Right lobe of liver (tissue), 6 donors: ENCODE measurements around the gene TLE3. TPM values are rescaled to one million over a fixed set of nuclear protein-coding genes. Genes with fewer than 3 reads are reported as not detected.

Experiments
- ATAC-seq, 4 donors: fragments of 200-7000 bp; cut with Tn5 transposase; one replicate each; pipeline ENCODE4 v1.9.1; 2020; ENCODE audit warnings: mild to moderate bottlenecking in 4 of 4, moderate library complexity in 4 of 4
- DNase-seq, 3 donors: peaks; one replicate each; pipeline ENCODE4 v3.0.0-alpha.2; 2020
- H3K27ac ChIP-seq, 3 donors: fragments of 200-600 bp; one replicate each; pipeline ENCODE4 v1.8.0; 2022
- H3K27me3 ChIP-seq, 2 donors: fragments of 200-600 bp; one replicate each; pipeline ENCODE4 v1.8.0; 2022
- H3K36me3 ChIP-seq, 4 donors: fragments of 200-600 bp; sonication (generic) in 1 of 4; one replicate each; pipeline versions ENCODE4 v1.5.1 to v1.8.0; 2017 to 2022; ENCODE audit warnings: control low read depth in 1 of 4
- H3K4me1 ChIP-seq, 4 donors: fragments of 200-600 bp; sonication (generic) in 1 of 4; one replicate each; pipeline versions ENCODE4 v1.5.1 to v1.8.0; 2017 to 2022; ENCODE audit warnings: control low read depth in 1 of 4
- H3K4me3 ChIP-seq, 3 donors: fragments of 200-600 bp; one replicate each; pipeline ENCODE4 v1.8.0; 2022
- H3K9me3 ChIP-seq, 4 donors: fragments of 200-600 bp; sonication (generic) in 1 of 4; one replicate each; pipeline versions ENCODE4 v1.5.1 to v1.8.0; 2017 to 2022; ENCODE audit warnings: control low read depth in 1 of 4
- POLR2A ChIP-seq: fragments of 450-650 bp; IDR thresholded peaks from one replicate; pipeline ENCODE4 v1.6.1; 2017; ENCODE audit warnings: antibody characterized with exemption, mild to moderate bottlenecking
- WGBS: methylation state at CpG from one replicate; pipeline ENCODE4 v1.1.6; 2018; ENCODE audit warnings: low coverage, low lambda C conversion rate; ENCODE audit not compliant: insufficient coverage; ENCODE audit errors: missing lambda C conversion rate; 5-methylcytosine and 5-hydroxymethylcytosine counted together
- intact Hi-C, 2 donors: fragments of 100-400 bp; cut with DNase I; formaldehyde crosslinking; loops; one replicate each; pipeline versions ENCODE4 v1.11.2 to v1.14.1; 2022
- total RNA-seq, 6 experiments: library from RNA; depleted of rRNA in 2 of 6; stranded (reverse); fragments of >200 nt in 2 of 6; fragmentation: NEBNext Ultra II Directional in 3 of 6; extraction: Animal tissue kit (Norgen Biotek cat#: 25700) in 3 of 6; gene quantifications; one replicate each; pipeline versions ENCODE4 v1.1.0 to v1.2.4, GENCODE V29; 2016 to 2023
- TF ChIP-seq, protein P1 (sequence below), 4 donors: fragments of 200-600 bp in 3 of 4; fragments of 450-650 bp in 1 of 4; IDR thresholded peaks; one replicate each; pipeline versions ENCODE4 v1.5.1 to v1.8.0; 2016 to 2022; ENCODE audit warnings: antibody characterized with exemption in 4 of 4, mild to moderate bottlenecking in 2 of 4
- donor health status: DM: no; HTN: yes; CAD: no.
- donor health status: DM: no; HTN: no; CAD: no.
- donor health status: DM: no; HTN: no; CAD: no.
- donor health status: DM: no; HTN: yes; CAD: no.
- donor health status: DM: no; HTN: yes; CAD: no.

The TLE3 gene
- total RNA-seq, 6 experiments from 2014 or later = 8.9 to 38.2 (median 21.2) TPM

DNA sequence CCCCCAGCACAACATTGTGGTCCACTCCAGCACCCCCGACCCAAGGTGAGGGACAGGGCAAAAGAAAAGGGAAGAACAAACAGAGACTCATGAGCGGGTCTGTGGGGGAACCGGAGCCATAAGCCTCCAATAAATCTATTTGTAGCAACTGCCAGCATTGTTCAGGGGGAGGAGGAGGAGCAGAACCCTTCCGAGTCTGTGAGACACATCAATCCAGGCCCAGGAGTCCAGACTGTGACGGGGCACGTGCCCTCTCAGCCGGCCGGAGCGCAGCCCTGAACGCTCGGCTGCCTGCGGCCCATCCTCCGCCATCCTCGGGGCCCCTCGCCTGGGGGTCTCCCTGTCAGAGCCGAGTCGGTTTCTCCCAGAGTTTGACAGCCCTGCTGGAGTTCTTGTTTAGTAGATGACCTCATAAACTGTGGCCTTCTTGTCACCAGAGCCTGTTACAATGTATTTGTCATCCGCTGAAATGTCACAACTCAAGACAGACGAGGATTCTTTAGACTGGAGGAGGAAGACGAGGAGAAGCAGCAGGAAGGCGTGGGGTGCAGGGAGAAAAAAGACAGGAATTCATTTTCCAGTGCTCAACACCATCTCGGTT is 47.9 kb downstream of the TLE3 start:
- peak in 2 of 3 donors; percentile 4 to 37 for DNase-seq
- ATAC-seq = no peak
- intact Hi-C loops = no loop called here
- H3K27me3 ChIP-seq = no peaks in the 10 kb centered on the region
- WGBS = 83% methylated on average over 10 of the region's 22 CpGs
- no peaks in the 10 kb centered on the region for H3K4me1 ChIP-seq
- H3K27ac ChIP-seq = no peak overlapping the region
- no peak overlapping the region for H3K4me3 ChIP-seq
- no peaks in the 10 kb centered on the region for H3K9me3 ChIP-seq
- TF ChIP-seq, protein P1, sequence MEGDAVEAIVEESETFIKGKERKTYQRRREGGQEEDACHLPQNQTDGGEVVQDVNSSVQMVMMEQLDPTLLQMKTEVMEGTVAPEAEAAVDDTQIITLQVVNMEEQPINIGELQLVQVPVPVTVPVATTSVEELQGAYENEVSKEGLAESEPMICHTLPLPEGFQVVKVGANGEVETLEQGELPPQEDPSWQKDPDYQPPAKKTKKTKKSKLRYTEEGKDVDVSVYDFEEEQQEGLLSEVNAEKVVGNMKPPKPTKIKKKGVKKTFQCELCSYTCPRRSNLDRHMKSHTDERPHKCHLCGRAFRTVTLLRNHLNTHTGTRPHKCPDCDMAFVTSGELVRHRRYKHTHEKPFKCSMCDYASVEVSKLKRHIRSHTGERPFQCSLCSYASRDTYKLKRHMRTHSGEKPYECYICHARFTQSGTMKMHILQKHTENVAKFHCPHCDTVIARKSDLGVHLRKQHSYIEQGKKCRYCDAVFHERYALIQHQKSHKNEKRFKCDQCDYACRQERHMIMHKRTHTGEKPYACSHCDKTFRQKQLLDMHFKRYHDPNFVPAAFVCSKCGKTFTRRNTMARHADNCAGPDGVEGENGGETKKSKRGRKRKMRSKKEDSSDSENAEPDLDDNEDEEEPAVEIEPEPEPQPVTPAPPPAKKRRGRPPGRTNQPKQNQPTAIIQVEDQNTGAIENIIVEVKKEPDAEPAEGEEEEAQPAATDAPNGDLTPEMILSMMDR (IDR thresholded peaks at IDR 0.05) = no peak
- no peak for TF ChIP-seq POLR2A
- peaks cover 0 to 59% (median 24%) of the 10 kb centered on the region in 4 donors for H3K36me3 ChIP-seq

DNA sequence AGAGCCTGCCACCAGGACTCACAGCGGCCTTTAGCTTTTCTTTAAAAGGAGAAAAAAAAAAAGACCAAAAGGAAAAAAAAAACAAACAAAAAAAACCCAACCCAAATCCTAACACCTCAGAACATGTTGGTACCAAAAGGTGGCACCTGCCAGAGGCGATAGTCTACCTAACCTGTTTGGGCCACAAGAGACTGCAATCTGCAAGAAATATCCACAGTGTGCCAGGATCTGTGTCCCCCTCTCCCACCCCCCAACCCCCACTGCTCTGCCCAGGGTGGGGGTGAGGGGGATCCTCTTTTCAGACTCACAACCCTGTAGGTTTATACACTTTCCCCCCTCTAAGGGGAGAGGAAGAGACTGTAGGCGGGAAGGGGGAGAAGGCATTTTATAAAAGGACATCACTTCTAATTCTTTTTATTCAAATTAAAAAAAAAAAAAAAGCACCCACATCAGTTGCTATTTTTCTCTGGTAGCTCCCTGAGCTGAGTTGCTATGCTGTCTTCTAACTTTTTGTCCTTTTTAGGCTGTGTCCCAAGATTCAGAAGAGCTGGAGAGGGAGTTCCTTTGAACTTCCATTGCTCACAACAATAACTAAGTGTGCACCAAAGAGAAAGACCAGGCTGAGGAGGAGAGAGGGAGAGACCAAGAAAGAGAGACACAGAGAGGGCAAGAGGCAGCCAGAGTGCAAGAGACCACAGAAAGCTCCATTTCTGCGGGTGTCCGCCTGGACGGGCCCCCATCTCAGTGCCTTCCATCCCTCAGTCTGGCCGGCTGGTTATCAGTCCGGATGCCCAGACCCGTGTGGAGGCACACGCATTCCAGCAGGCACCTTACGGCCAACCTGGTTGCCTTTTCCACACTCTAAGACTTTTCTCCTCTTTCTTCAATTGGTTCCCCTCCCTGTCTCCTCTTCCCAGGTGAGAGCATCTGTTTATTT is 48.9 kb downstream of the TLE3 start:
- H3K27ac ChIP-seq = no peak overlapping the region
- no peaks in the 10 kb centered on the region for H3K27me3 ChIP-seq
- ATAC-seq = no peak
- peaks cover 0 to 49% (median 20%) of the 10 kb centered on the region in 4 donors for H3K36me3 ChIP-seq
- no peak overlapping the region for H3K4me3 ChIP-seq
- no peak for TF ChIP-seq POLR2A
- TF ChIP-seq, protein P1 (IDR thresholded peaks at IDR 0.05) = no peak
- no peak for DNase-seq
- 72% methylated on average over 2 of the region's 11 CpGs for WGBS
- H3K4me1 ChIP-seq = no peaks in the 10 kb centered on the region
- no peaks in the 10 kb centered on the region for H3K9me3 ChIP-seq
- intact Hi-C loops = no loop called here

DNA sequence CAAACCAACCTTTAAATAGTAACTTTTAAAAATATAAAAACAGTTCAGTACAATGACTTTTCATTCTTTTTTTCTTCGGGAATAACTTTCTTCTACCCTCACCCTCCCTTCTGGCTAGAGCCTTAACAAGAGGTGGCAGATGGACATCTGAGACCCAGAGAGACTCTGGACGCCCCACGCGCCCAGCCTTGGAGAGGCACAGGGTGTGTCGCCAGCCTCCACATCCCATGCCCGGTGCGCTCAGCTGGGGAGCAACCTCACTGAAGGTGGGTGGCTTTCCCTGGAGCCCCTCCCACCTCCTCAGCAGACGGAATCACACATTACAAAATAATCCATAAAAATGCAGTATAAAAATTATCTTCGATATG is 49.5 kb downstream of the TLE3 start:
- TF ChIP-seq POLR2A = no peak
- TF ChIP-seq, protein P1 (IDR thresholded peaks at IDR 0.05) = no peak
- WGBS = 86% methylated on average over 9 of the region's 9 CpGs

DNA sequence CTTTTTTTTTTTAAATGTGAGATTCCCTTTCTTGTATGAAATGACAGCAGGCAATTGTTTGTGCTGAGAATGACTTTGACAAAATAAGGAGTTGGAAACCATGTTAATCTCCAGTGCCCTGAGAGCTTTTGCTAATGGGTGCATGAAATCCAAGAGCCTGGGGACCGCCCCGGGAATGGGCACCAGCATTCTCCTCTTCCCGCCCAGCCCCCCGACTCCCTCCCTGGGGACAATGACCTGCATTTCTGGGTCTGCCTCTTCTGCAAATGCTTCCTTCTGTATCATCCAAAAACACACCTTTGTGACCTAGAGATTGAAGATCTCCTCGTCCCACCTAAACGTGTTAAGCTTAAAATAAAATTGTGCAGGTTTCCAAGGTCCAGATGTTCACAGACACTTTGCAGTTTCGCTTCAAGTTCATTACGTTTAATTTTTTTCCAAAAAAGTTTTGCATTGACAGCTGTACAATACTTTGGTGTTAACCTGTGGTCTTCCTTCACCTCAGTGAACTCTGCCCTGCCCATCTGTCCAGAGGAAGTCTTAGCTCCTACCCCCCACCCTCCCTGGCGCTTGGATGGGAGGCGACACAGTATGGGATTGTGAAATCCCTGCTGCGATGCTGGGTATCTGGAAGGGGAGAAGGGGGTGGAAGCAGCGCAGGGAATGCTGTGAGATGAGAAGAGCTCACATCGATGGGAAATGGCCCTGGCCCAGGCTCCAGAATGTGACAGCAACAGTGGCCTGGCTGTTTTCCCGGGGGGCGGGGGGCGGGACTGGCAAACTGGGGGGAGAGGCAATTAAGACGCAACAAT is 50.1 kb downstream of the TLE3 start:
- TF ChIP-seq POLR2A = no peak
- TF ChIP-seq, protein P1 (IDR thresholded peaks at IDR 0.05) = no peak
- H3K27ac ChIP-seq = no peak overlapping the region
- no peaks in the 10 kb centered on the region for H3K9me3 ChIP-seq
- H3K27me3 ChIP-seq = no peaks in the 10 kb centered on the region
- DNase-seq (peak in 2 of 3 donors; percentile 19 to 47), ATAC-seq (peak in 2 of 4 donors; percentile 11 to 28)
- no peak overlapping the region for H3K4me3 ChIP-seq
- H3K4me1 ChIP-seq = no peaks in the 10 kb centered on the region
- intact Hi-C loops = no loop called here
- H3K36me3 ChIP-seq = peaks cover 0 to 37% (median 17%) of the 10 kb centered on the region in 4 donors
- 65% methylated on average over 15 of the region's 17 CpGs for WGBS

More for the DNA sequence above, 49.5 kb downstream of the TLE3 start:
- DNase-seq (peak in 1 of 3 donors; percentile 15), ATAC-seq (no peak)
- Histone ChIP-seq H3K36me3 (peaks cover 0 to 43% (median 20%) of the 10 kb centered on the region in 4 donors), H3K27me3 (no peaks in the 10 kb centered on the region), H3K9me3 (no peaks in the 10 kb centered on the region), H3K4me1 (no peaks in the 10 kb centered on the region), H3K4me3 (no peak overlapping the region), H3K27ac (no peak overlapping the region)
- intact Hi-C loops = no loop called here
